ENCODE data around the gene HEY2. TPM values are rescaled to one million over a fixed set of nuclear protein-coding genes. Genes with fewer than 3 reads are reported as not detected.
A peak's percentile ranks its signal among the peaks of the same experiment; 100 is the strongest.

The HEY2 gene
- total RNA-seq, 1 experiment from 2014 or later, result 6.6 TPM

GRCh38 chr6:125792680-125793079 lies 43.2 kb downstream of the HEY2 start:
- no peak overlapping the region for H3K18ac ChIP-seq (ENCODE audit: insufficient read length, low read depth, low read length)
- H2BK15ac ChIP-seq (ENCODE audit: low read depth, low read length), result no peak overlapping the region
- H4K20me1 ChIP-seq (ENCODE audit: control insufficient read depth, insufficient read depth, insufficient read length), result no peaks in the 10 kb centered on the region
- Mint-ChIP-seq H3K4me1 (peaks cover 20 to 28% of the 10 kb centered on the region in 2 experiments), H3K36me3 (ENCODE audit: insufficient read depth in 1 of 3, low read depth in 3 of 3) (no peaks in the 10 kb centered on the region; a peak in 1 of 7 replicates), H3K27ac (no peak overlapping the region), H3K9me3 (no peaks in the 10 kb centered on the region), H3K4me3 (0 out of 5 replicates have a peak overlapping the region, but pooled peaks of 1 of the 2 experiments have one; percentile 17), H3K27me3 (ENCODE audit: low read depth) (peaks cover 4% of the 10 kb centered on the region; the same call in 1 of the 2 replicates)
- no peak for TF ChIP-seq CTCF (conservative IDR thresholded peaks at IDR 0.05)
- H3T11ph ChIP-seq (ENCODE audit: low read length), result no peak overlapping the region
- no peak overlapping the region for H3K4me2 ChIP-seq (ENCODE audit: insufficient read depth, insufficient read length, low read length)
- H2BK120ac ChIP-seq (ENCODE audit: low read depth, low read length, poor library complexity, severe bottlenecking), result no peak overlapping the region
- no peaks in the 10 kb centered on the region for H3K27me3 ChIP-seq (ENCODE audit: insufficient read depth, low read length)
- no peak for DNase-seq
- no peak overlapping the region for H4K91ac ChIP-seq (ENCODE audit: insufficient read length, low read depth, low read length)
- no peaks in the 10 kb centered on the region for H3K9me3 ChIP-seq (ENCODE audit: control insufficient read depth, low read depth, low read length)
- H3K4me1 ChIP-seq (ENCODE audit: insufficient read depth, low read length), result no peaks in the 10 kb centered on the region
- H3K9ac ChIP-seq (ENCODE audit: extremely low read depth, insufficient read length, low read length), result no peak overlapping the region
- H2AFZ ChIP-seq (ENCODE audit: low read length), result no peak overlapping the region
- no peak overlapping the region for H2BK20ac ChIP-seq (ENCODE audit: low read depth, low read length, poor library complexity, severe bottlenecking)
- H2AK5ac ChIP-seq (ENCODE audit: insufficient read length, low read length), result no peak overlapping the region
- no peak overlapping the region for H3K23ac ChIP-seq (ENCODE audit: insufficient read length, low read depth, low read length)
- no peak overlapping the region for H4K5ac ChIP-seq (ENCODE audit: insufficient read length, low read depth, low read length)
- peaks cover 4% of the 10 kb centered on the region for H3K23me2 ChIP-seq (ENCODE audit: insufficient read length, low read depth, low read length, poor library complexity, severe bottlenecking)
- H4K8ac ChIP-seq (replicated peaks; ENCODE audit: insufficient read length, low read depth, low read length), result no peak overlapping the region
- H3K4ac ChIP-seq (ENCODE audit: low read depth, low read length), result no peak overlapping the region
- H2BK5ac ChIP-seq (ENCODE audit: insufficient read length, low read length), result no peak overlapping the region
- H3K79me2 ChIP-seq (ENCODE audit: insufficient read depth, low read length), result no peaks in the 10 kb centered on the region
- no peak overlapping the region for H3K27ac ChIP-seq (ENCODE audit: insufficient read length, low read depth, low read length)
- H3K79me1 ChIP-seq (ENCODE audit: insufficient read depth, low read depth, low read length, poor library complexity, severe bottlenecking), result no peaks in the 10 kb centered on the region
- H3K56ac ChIP-seq (ENCODE audit: insufficient read length, low read depth, low read length), result no peak overlapping the region
- no peak overlapping the region for H2BK12ac ChIP-seq (ENCODE audit: insufficient read length, low read depth, low read length)
- no peak overlapping the region for H3K14ac ChIP-seq (ENCODE audit: insufficient read depth, low read length)

All from H9 (cell line).